CD14-positive monocyte (primary cell): ENCODE data around the gene SH2D7. TPM values are rescaled to one million over a fixed set of nuclear protein-coding genes. Genes with fewer than 3 reads are reported as not detected.

Source experiments
- DNase-seq, 3 donors: peaks; one replicate each; pipeline ENCODE4 v3.0.0-alpha.2; 2011 to 2022
- H2AFZ ChIP-seq: 2 replicates; pipeline ENCODE4 v1.6.0; 2012; ENCODE audit warnings: mild to moderate bottlenecking, low read depth, low read length, inconsistent platforms; ENCODE audit not compliant: insufficient read depth, poor library complexity, severe bottlenecking
- H3K27ac ChIP-seq, 2 donors: 1 replicate in 1 of 2; 2 replicates in 1 of 2; pipeline ENCODE4 v1.5.1; 2012 to 2013; ENCODE audit warnings: low read length in 2 of 2, control low read depth in 1 of 2, inconsistent platforms in 1 of 2, low read depth in 1 of 2, mild to moderate bottlenecking in 1 of 2
- H3K27me3 ChIP-seq, 2 donors: one replicate each; pipeline versions ENCODE4 v1.6.0 to v1.6.1; 2011 to 2013; ENCODE audit warnings: low read length in 2 of 2; ENCODE audit not compliant: control insufficient read depth in 2 of 2, insufficient read depth in 2 of 2
- H3K36me3 ChIP-seq, 2 donors: replicated peaks in 1 of 2; 1 replicate in 1 of 2; 2 replicates in 1 of 2; pipeline versions ENCODE4 v1.5.1 to v1.6.1; 2012 to 2013; ENCODE audit warnings: low read length in 2 of 2, control low read depth in 1 of 2, inconsistent platforms in 1 of 2, mild to moderate bottlenecking in 1 of 2; ENCODE audit not compliant: insufficient read depth in 2 of 2, control insufficient read depth in 1 of 2
- H3K4me1 ChIP-seq, 2 donors: 1 replicate in 1 of 2; 2 replicates in 1 of 2; pipeline versions ENCODE4 v1.5.1 to v1.6.1; 2012 to 2013; ENCODE audit warnings: low read length in 2 of 2, control low read depth in 1 of 2, inconsistent platforms in 1 of 2, mild to moderate bottlenecking in 1 of 2, moderate library complexity in 1 of 2; ENCODE audit not compliant: insufficient read depth in 2 of 2, control insufficient read depth in 1 of 2
- H3K4me2 ChIP-seq: replicated peaks from 2 replicates; pipeline ENCODE3; 2012; ENCODE audit warnings: low read length, moderate library complexity, mild to moderate bottlenecking; ENCODE audit not compliant: poor library complexity, severe bottlenecking; ENCODE audit errors: extremely low read depth
- H3K4me3 ChIP-seq, 3 experiments: fragments of 200-600 bp in 1 of 3; sonication (generic) in 1 of 3; replicated peaks in 1 of 3; 1 replicate in 2 of 3; 2 replicates in 1 of 3; pipeline ENCODE4 v1.5.1; 2011 to 2013; ENCODE audit warnings: low read length in 3 of 3, mild to moderate bottlenecking in 3 of 3, control low read depth in 2 of 3, low read depth in 2 of 3, inconsistent platforms in 1 of 3, moderate library complexity in 1 of 3
- H3K79me2 ChIP-seq: 2 replicates; pipeline ENCODE4 v1.6.0; 2012; ENCODE audit warnings: mild to moderate bottlenecking, control low read depth, inconsistent platforms, low read length, moderate library complexity; ENCODE audit not compliant: insufficient read depth
- H3K9ac ChIP-seq: 2 replicates; pipeline ENCODE4 v1.6.0; 2017; ENCODE audit warnings: low read length, mild to moderate bottlenecking; ENCODE audit not compliant: insufficient read depth, poor library complexity, severe bottlenecking
- H3K9me3 ChIP-seq, 2 donors: replicated peaks in 1 of 2; 1 replicate in 1 of 2; 2 replicates in 1 of 2; pipeline versions ENCODE4 v1.5.1 to v1.6.1; 2012 to 2013; ENCODE audit warnings: low read length in 2 of 2, control low read depth in 1 of 2; ENCODE audit not compliant: control insufficient read depth in 1 of 2, insufficient read depth in 1 of 2
- H4K20me1 ChIP-seq: 2 replicates; pipeline ENCODE4 v1.6.0; 2012; ENCODE audit warnings: mild to moderate bottlenecking, low read length, control low read depth, moderate library complexity; ENCODE audit not compliant: insufficient read depth
- H3K27ac Mint-ChIP-seq, 7 donors: one replicate each; pipeline ENCODE4 v1.8.0; 2020; ENCODE audit warnings: mild to moderate bottlenecking in 7 of 7, mixed read lengths in 7 of 7, moderate library complexity in 6 of 7, inconsistent platforms in 2 of 7
- H3K27me3 Mint-ChIP-seq, 3 donors: one replicate each; pipeline ENCODE4 v1.8.0; 2021 to 2022; ENCODE audit warnings: low read depth in 3 of 3, mild to moderate bottlenecking in 3 of 3, mixed read lengths in 3 of 3, moderate library complexity in 3 of 3, inconsistent platforms in 1 of 3
- H3K36me3 Mint-ChIP-seq, 2 donors: one replicate each; pipeline ENCODE4 v1.8.0; 2020; ENCODE audit warnings: mixed read lengths in 2 of 2, inconsistent platforms in 1 of 2, mild to moderate bottlenecking in 1 of 2
- H3K4me1 Mint-ChIP-seq: one replicate; pipeline ENCODE4 v1.8.0; 2020; ENCODE audit warnings: mild to moderate bottlenecking, mixed read lengths
- H3K4me3 Mint-ChIP-seq, 2 donors: one replicate each; pipeline ENCODE4 v1.8.0; 2020; ENCODE audit warnings: mild to moderate bottlenecking in 2 of 2, mixed read lengths in 2 of 2, moderate library complexity in 1 of 2
- H3K9me3 Mint-ChIP-seq, 7 donors: one replicate each; pipeline ENCODE4 v1.8.0; 2020 to 2022; ENCODE audit warnings: mixed read lengths in 7 of 7, mild to moderate bottlenecking in 6 of 7, moderate library complexity in 6 of 7, inconsistent platforms in 2 of 7
- WGBS: methylation state at CpG from one replicate; pipeline ENCODE4 v1.1.5; 2013; ENCODE audit warnings: missing lambda C conversion rate; ENCODE audit not compliant: insufficient coverage; 5-methylcytosine and 5-hydroxymethylcytosine counted together
- intact Hi-C, 2 donors: fragments of 100-400 bp; cut with micrococcal nuclease; formaldehyde crosslinking; loops; one replicate each; pipeline versions ENCODE4 v1.15.0 to v1.15.1; 2023
- polyA plus RNA-seq, 3 donors: library from polyadenylated mRNA; depleted of rRNA in 1 of 3; unstranded in 2 of 3; stranded (reverse) in 1 of 3; fragments of 300-500 nt in 2 of 3; fragments of >200 nt in 1 of 3; fragmentation: Illumina TruSeq in 2 of 3; gene quantifications; 1 replicate in 2 of 3; 2 replicates in 1 of 3; pipeline ENCODE4 v1.2.3, GENCODE V29; 2012 to 2021
- TF ChIP-seq, protein P1 (sequence below): fragments of 200-600 bp; IDR thresholded peaks from one replicate; pipeline ENCODE4 v1.8.0; 2022; ENCODE audit warnings: antibody characterized with exemption, mild to moderate bottlenecking

The SH2D7 gene
- polyA plus RNA-seq, 3 donors: not detected

- Histone ChIP-seq H3K4me1 (peaks cover 71 to 81% of the 10 kb centered on the region in 2 donors), H3K27ac (peak overlapping the region in 1 of 2 donors; percentile 92), H3K27me3 (no peaks in the 10 kb centered on the region), H2AFZ (no peak overlapping the region), H3K79me2 (peaks cover 98% of the 10 kb centered on the region), H3K9ac (no peak overlapping the region), H3K36me3 (no peaks in the 10 kb centered on the region), H3K9me3 (no peaks in the 10 kb centered on the region), H3K4me2 (no peak overlapping the region), H4K20me1 (peaks cover 15% of the 10 kb centered on the region), H3K4me3 (no peak overlapping the region)
- Mint-ChIP-seq H3K27me3 (no peaks in the 10 kb centered on the region), H3K4me3 (no peak overlapping the region), H3K27ac (no peak overlapping the region), H3K36me3 (peaks cover 2 to 3% of the 10 kb centered on the region in 2 donors), H3K4me1 (peaks cover 20% of the 10 kb centered on the region), H3K9me3 (no peaks in the 10 kb centered on the region)
- no peak for DNase-seq
- 92% methylated on average over 2 of the region's 5 CpGs for WGBS
- intact Hi-C loops: no loop called here
- TF ChIP-seq, protein P1, sequence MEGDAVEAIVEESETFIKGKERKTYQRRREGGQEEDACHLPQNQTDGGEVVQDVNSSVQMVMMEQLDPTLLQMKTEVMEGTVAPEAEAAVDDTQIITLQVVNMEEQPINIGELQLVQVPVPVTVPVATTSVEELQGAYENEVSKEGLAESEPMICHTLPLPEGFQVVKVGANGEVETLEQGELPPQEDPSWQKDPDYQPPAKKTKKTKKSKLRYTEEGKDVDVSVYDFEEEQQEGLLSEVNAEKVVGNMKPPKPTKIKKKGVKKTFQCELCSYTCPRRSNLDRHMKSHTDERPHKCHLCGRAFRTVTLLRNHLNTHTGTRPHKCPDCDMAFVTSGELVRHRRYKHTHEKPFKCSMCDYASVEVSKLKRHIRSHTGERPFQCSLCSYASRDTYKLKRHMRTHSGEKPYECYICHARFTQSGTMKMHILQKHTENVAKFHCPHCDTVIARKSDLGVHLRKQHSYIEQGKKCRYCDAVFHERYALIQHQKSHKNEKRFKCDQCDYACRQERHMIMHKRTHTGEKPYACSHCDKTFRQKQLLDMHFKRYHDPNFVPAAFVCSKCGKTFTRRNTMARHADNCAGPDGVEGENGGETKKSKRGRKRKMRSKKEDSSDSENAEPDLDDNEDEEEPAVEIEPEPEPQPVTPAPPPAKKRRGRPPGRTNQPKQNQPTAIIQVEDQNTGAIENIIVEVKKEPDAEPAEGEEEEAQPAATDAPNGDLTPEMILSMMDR: no peak
Measured at GRCh38 chr15:78063970-78064385, 28.4 kb upstream of the SH2D7 start.

DNA sequence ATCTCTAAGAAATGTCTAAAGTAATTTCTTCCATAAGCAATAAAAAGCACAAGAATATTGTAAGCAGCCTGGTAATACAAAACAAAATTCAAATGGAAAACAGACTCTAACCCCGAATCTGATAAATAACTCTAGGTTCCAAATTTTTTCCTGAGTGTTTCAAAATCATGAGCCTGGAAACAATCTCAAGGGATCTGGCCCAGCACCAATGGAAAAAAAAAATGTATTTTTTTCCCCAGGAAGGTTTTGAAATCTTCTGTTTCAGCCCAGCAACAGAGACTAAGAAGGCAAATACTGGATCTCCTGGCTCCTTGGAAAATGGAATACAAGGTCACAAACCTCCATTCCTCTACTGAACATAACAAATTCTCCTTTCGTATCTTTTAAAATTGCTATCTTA is 27.8 kb upstream of the SH2D7 start:
- peaks cover 9% of the 10 kb centered on the region for H4K20me1 ChIP-seq
- peak overlapping the region; percentile 90 to 92 for H3K27ac ChIP-seq
- H3K79me2 ChIP-seq: peaks cover 98% of the 10 kb centered on the region
- Mint-ChIP-seq H3K9me3 (no peaks in the 10 kb centered on the region), H3K4me1 (peaks cover 14% of the 10 kb centered on the region), H3K36me3 (peaks cover 1 to 3% of the 10 kb centered on the region in 2 donors), H3K4me3 (no peak overlapping the region), H3K27me3 (no peaks in the 10 kb centered on the region), H3K27ac (no peak overlapping the region)
- no peaks in the 10 kb centered on the region for H3K9me3 ChIP-seq
- WGBS: 100% methylated on average over 1 of the region's 2 CpGs
- peak overlapping the region; percentile 65 for H3K4me2 ChIP-seq
- peak overlapping the region in 1 of 3 experiments; percentile 51 for H3K4me3 ChIP-seq
- DNase-seq: no peak
- H2AFZ ChIP-seq: no peak overlapping the region
- intact Hi-C loops: no loop called here
- H3K36me3 ChIP-seq: no peaks in the 10 kb centered on the region
- H3K9ac ChIP-seq: no peak overlapping the region
- TF ChIP-seq, protein P1: no peak
- H3K4me1 ChIP-seq: peaks cover 72 to 81% of the 10 kb centered on the region in 2 donors
- H3K27me3 ChIP-seq: no peaks in the 10 kb centered on the region
